Measurements from ENCODE around the gene TADA2A. TPM values are rescaled to one million over a fixed set of nuclear protein-coding genes. Genes with fewer than 3 reads are reported as not detected.

Gene TADA2A
- total RNA-seq (10 to 100 TPM; 28.4 to 32.4 TPM), polyA plus RNA-seq (10 to 100 TPM in 2 of 3 donors, 1 to 10 TPM in 1; 6.9 to 17.4 (median 11.6) TPM), total RNA-seq (25.5 to 46.8 (median 42.9) reads per million in 6 experiments)

GRCh38 chr17:37406635-37407461 is at the start of gene TADA2A, which contains the start of gene ACACA:
TSS of gene TADA2A (plus strand) at chr17:37406886. CDS start at chr17:37411366, 4,480 bp downstream.
TSS of gene ACACA (minus strand) at chr17:37406836. CDS start at chr17:37406299, 537 bp downstream.
- POLR2A ChIA-PET, result interaction anchor here (0.6 to 1.4 kb wide), 6 partner anchors 10 to 805 kb away, joined by 3 to 6 read pairs (median 5); partner anchors contain the start of genes MRM1 and SYNRG
- H3K9me3 Mint-ChIP-seq, result no peaks in the 10 kb centered on the region
- DNase-seq (peak; percentile 53 to 81 (median 72)), ATAC-seq (peak; percentile 90 to 93)
- H3K27me3 Mint-ChIP-seq, result no peaks in the 10 kb centered on the region
- H3K36me3 Mint-ChIP-seq, result peaks cover 0 to 15% (median 4%) of the 10 kb centered on the region in 3 donors
- H3K4me1 Mint-ChIP-seq, result peaks cover 11 to 50% (median 29%) of the 10 kb centered on the region in 4 donors
- peak within 1 kb of the TSS; percentile 93 to 96 (median 94) for H3K27ac Mint-ChIP-seq
- peak within 1 kb of the TSS; percentile 94 to 97 (median 96) for H3K4me3 Mint-ChIP-seq

- Mint-ChIP-seq H3K36me3 (peaks cover 0 to 5% (median 2%) of the 10 kb centered on the region in 3 donors), H3K4me3 (peak overlapping the region; percentile 77 to 94 (median 88)), H3K27me3 (no peaks in the 10 kb centered on the region), H3K9me3 (no peaks in the 10 kb centered on the region), H3K27ac (peak overlapping the region; percentile 57 to 95 (median 88)), H3K4me1 (peaks cover 9 to 25% (median 20%) of the 10 kb centered on the region in 4 donors)
- ATAC-seq (peak in 1 of 2 donors; percentile 1), DNase-seq (peak in 3 of 10 donors; percentile 4 to 28 (median 5))
- POLR2A ChIA-PET, result interaction anchor here (1.0 kb wide), 2 partner anchors 12 to 251 kb away, joined by 3 to 6 read pairs; partner anchors contain the start of gene SYNRG
Measured at GRCh38 chr17:37358098-37358829, 48.4 kb upstream of the TADA2A start.

- H3K27ac Mint-ChIP-seq, result peak overlapping the region in 8 of 10 donors; percentile 86 to 95 (median 93)
- H3K27me3 Mint-ChIP-seq, result no peaks in the 10 kb centered on the region
- H3K4me1 Mint-ChIP-seq, result peaks cover 9 to 25% (median 20%) of the 10 kb centered on the region in 4 donors
- no peaks in the 10 kb centered on the region for H3K9me3 Mint-ChIP-seq
- POLR2A ChIA-PET, result interaction anchor here (0.6 to 1.0 kb wide), 5 partner anchors 11 to 485 kb away, joined by 3 to 6 read pairs (median 3); partner anchors contain the start of gene SYNRG
- DNase-seq (peak; percentile 83 to 94 (median 90)), ATAC-seq (peak; percentile 93 to 96)
- H3K4me3 Mint-ChIP-seq, result peak overlapping the region; percentile 77 to 94 (median 88)
- peaks cover 0 to 2% (median 0%) of the 10 kb centered on the region in 3 donors for H3K36me3 Mint-ChIP-seq
Measured at GRCh38 chr17:37358830-37359681, 47.6 kb upstream of the TADA2A start.

DNA sequence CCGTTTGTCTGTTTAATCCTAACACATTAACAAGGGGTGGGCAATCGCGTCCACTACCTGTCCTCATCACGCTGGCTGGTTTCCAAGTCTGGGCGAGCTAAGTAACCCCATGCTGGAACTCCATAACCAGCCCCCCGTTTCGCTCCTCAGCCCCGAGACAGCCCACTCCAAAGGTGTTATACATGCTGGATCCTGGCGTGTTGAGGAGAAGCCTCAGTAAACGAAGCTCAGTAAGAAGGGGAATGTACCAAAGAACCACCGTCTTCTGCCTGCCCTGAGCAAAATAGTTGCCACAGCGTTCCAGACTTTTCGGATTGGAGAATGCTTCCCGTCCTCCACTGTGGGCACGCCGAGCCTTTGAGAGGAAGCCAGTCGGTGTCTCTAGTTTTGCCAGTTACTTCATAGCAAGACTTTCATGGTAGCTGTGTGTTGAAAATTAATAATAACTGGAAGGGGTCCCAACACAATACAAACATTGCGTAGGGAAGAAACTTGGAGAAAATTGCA is 47.0 kb upstream of the TADA2A start:
- Mint-ChIP-seq H3K4me3 (peak overlapping the region; percentile 73 to 92 (median 84)), H3K9me3 (no peaks in the 10 kb centered on the region), H3K4me1 (peaks cover 9 to 25% (median 20%) of the 10 kb centered on the region in 4 donors), H3K36me3 (peaks cover 0 to 2% (median 0%) of the 10 kb centered on the region in 3 donors), H3K27me3 (no peaks in the 10 kb centered on the region), H3K27ac (peak overlapping the region in 8 of 10 donors; percentile 82 to 95 (median 90))
- DNase-seq (no peak), ATAC-seq (no peak)
- POLR2A ChIA-PET, result interaction anchor here (0.6 to 1.0 kb wide), 4 partner anchors 34 to 484 kb away, joined by 3 to 6 read pairs (median 3); partner anchors contain the start of gene SYNRG

DNA sequence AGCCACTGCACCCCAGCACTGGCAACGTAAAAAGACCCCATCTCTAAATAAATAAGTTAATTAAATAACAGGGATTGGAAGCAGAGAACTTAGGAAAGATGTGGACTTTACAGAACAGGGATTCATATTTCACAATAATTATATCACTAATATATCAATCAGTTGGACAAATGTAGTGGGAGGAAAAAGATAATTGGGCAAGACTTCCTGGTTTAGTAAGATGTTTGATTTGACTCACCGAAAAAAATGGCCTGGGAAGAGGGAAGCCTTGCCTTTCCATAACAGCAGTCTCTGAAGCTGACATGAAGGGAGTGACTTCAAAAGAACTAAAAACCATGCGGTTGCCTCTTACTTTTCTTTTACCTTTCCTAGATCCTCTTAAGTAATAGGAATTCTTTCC is 46.1 kb upstream of the TADA2A start:
- DNase-seq (no peak), ATAC-seq (no peak)
- Mint-ChIP-seq H3K27me3 (no peaks in the 10 kb centered on the region), H3K4me3 (peak overlapping the region in 2 of 10 donors; percentile 12 to 25), H3K36me3 (peaks cover 0 to 2% (median 0%) of the 10 kb centered on the region in 3 donors), H3K9me3 (no peaks in the 10 kb centered on the region), H3K4me1 (peaks cover 9 to 25% (median 20%) of the 10 kb centered on the region in 4 donors), H3K27ac (peak overlapping the region in 2 of 10 donors; percentile 38 to 39)
- POLR2A ChIA-PET, result interaction anchor here (0.6 to 0.7 kb wide), 2 partner anchors 80 to 232 kb away, joined by 3 read pairs; no protein-coding TSS in a partner anchor

GRCh38 chr17:37361543-37361942 is 45.1 kb upstream of the TADA2A start:
- no peaks in the 10 kb centered on the region for H3K9me3 Mint-ChIP-seq

DNA sequence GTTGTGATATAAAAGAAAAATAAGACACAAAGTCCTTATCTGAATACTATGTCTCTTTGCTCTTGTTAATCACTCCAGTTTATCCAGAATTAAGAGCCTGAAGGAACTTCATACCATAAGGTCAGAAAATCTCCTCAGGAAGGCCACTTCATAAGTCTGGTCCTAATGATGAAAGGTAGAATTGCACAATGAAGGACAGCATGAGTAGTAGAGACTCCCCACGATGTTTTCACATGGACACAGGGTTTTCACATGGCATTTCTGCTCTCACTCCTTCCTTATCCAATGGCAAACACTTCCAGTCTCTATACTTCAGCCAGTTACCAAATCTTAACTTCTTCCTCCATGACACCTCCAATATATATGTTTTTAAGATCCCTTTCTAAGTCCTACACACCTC is 41.1 kb upstream of the TADA2A start:
- POLR2A ChIA-PET, result no interaction called here
- Mint-ChIP-seq H3K4me3 (no peak overlapping the region), H3K4me1 (no peaks in the 10 kb centered on the region), H3K27me3 (no peaks in the 10 kb centered on the region), H3K27ac (no peak overlapping the region), H3K36me3 (no peaks in the 10 kb centered on the region), H3K9me3 (no peaks in the 10 kb centered on the region)
- ATAC-seq, result no peak
- no peak for DNase-seq

More at GRCh38 chr17:37361543-37361942, 45.1 kb upstream of the TADA2A start:
- Mint-ChIP-seq H3K4me1 (peaks cover 9 to 25% (median 20%) of the 10 kb centered on the region in 4 donors), H3K36me3 (peaks cover 0 to 2% (median 0%) of the 10 kb centered on the region in 3 donors), H3K27ac (peak overlapping the region in 2 of 10 donors; percentile 46 to 49), H3K27me3 (no peaks in the 10 kb centered on the region), H3K4me3 (no peak overlapping the region)
- POLR2A ChIA-PET, result interaction anchor here (0.7 kb wide), 1 partner anchor 79 kb away, joined by 3 read pairs; no protein-coding TSS in a partner anchor
- no peak for ATAC-seq
- DNase-seq, result no peak

- POLR2A ChIA-PET, result no interaction called here
- H3K4me1 Mint-ChIP-seq, result peaks cover under 1 to 6% (median 5%) of the 10 kb centered on the region in 4 donors
- no peaks in the 10 kb centered on the region for H3K27me3 Mint-ChIP-seq
- H3K27ac Mint-ChIP-seq, result no peak overlapping the region
- ATAC-seq (no peak), DNase-seq (no peak)
- no peaks in the 10 kb centered on the region for H3K9me3 Mint-ChIP-seq
- no peaks in the 10 kb centered on the region for H3K36me3 Mint-ChIP-seq
- no peak overlapping the region for H3K4me3 Mint-ChIP-seq
Measured at GRCh38 chr17:37368577-37368976, 38.1 kb upstream of the TADA2A start.

- POLR2A ChIA-PET, result interaction anchor here (0.7 kb wide), 2 partner anchors 17 to 236 kb away, joined by 3 to 4 read pairs; no protein-coding TSS in a partner anchor
- peaks cover 1 to 8% (median 5%) of the 10 kb centered on the region in 4 donors for H3K4me1 Mint-ChIP-seq
- H3K9me3 Mint-ChIP-seq, result no peaks in the 10 kb centered on the region
- peak; percentile 12 to 78 (median 60) for DNase-seq
- H3K4me3 Mint-ChIP-seq, result no peak overlapping the region
- H3K27me3 Mint-ChIP-seq, result no peaks in the 10 kb centered on the region
- H3K36me3 Mint-ChIP-seq, result no peaks in the 10 kb centered on the region
- peak; percentile 99 to 100 for ATAC-seq
- peak overlapping the region in 2 of 10 donors; percentile 5 to 33 for H3K27ac Mint-ChIP-seq
Measured at GRCh38 chr17:37373530-37374159, 33.0 kb upstream of the TADA2A start.

DNA sequence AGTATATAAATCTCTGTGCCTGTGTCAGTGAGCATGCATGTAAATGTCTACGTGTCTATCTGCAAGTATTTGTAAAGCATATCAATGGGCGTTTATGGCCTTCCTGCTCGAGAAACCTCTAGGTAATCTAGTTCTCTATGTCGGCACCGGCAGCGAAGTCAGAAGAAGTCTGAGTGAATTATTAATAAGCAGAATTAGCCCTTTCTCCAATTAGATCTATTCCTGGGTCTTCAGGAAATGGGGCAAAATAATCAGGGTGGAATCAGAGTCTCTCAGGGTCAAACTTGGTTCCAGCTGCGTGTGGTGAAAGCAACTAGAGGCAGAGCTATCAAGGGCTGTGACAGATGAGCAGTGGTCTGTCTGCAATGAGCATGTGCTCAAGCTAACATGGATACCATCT is 31.0 kb upstream of the TADA2A start, which contains the start of gene C17orf78:
C17orf78 (plus strand) TSS at position 280 of the 400 bp plus-strand sequence; CDS start at position 388, 108 bp downstream.
- Mint-ChIP-seq H3K27me3 (no peaks in the 10 kb centered on the region), H3K9me3 (no peaks in the 10 kb centered on the region), H3K36me3 (no peaks in the 10 kb centered on the region), H3K4me1 (peaks cover 1 to 8% (median 5%) of the 10 kb centered on the region in 4 donors), H3K27ac (no peak within 1 kb of the TSS), H3K4me3 (no peak within 1 kb of the TSS)
- ATAC-seq (no peak), DNase-seq (no peak)
- POLR2A ChIA-PET, result no interaction called here

DNA sequence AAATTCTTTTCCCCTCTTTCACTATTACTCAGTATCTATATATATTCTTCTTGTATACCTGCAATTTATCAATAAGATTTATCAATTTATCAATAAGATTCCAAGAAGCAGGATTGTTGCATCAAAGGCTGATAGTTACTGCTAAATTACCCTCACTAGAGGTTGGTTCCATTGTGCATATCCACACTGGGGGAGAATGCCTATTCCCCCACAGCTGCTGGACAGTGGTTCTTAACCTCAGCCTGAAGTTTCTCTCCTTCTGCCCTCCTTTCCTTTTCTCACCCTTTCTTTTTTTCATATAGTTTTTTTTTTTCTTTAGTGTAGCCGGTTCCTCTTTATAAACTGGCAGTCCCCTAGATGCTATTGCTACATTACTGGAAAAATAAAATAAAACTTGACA is 24.6 kb upstream of the TADA2A start:
- H3K9me3 Mint-ChIP-seq, result no peaks in the 10 kb centered on the region
- DNase-seq, result no peak
- no peaks in the 10 kb centered on the region for H3K27me3 Mint-ChIP-seq
- peaks cover 0 to 1% (median 0%) of the 10 kb centered on the region in 4 donors for H3K4me1 Mint-ChIP-seq
- no peak overlapping the region for H3K4me3 Mint-ChIP-seq
- H3K36me3 Mint-ChIP-seq, result no peaks in the 10 kb centered on the region
- no peak for ATAC-seq
- H3K27ac Mint-ChIP-seq, result no peak overlapping the region
- POLR2A ChIA-PET, result no interaction called here

Measured in naive thymus-derived CD8-positive, alpha-beta T cell (primary cell).